Hematopoietic multipotent progenitor cell treated with erythropoietin and hydrocortisone succinate and interleukin-3 and kit ligand, for 17 days (in vitro differentiated cells): ENCODE data around the gene COQ4.

Experiments used
- DNase-seq: peaks from one replicate; pipeline ENCODE4 v3.0.0-alpha.2; 2015; ENCODE audit warnings: low spot score

COQ4 gene

GRCh38 chr9:128372784-128373183, 50.1 kb downstream of the COQ4 start:
- no peak for DNase-seq

- DNase-seq: no peak
Measured at GRCh38 chr9:128374221-128374675, 51.6 kb downstream of the COQ4 start.

- DNase-seq: no peak
Measured at GRCh38 chr9:128375865-128376264, 53.2 kb downstream of the COQ4 start.

GRCh38 chr9:128382261-128382660, 59.6 kb downstream of the COQ4 start:
- DNase-seq: no peak

GRCh38 chr9:128383007-128383753, 60.5 kb downstream of the COQ4 start:
- no peak for DNase-seq
